Muscle layer of colon (tissue), 2 donors: ENCODE measurements around the gene WHRN.

Source experiments
- H3K27ac ChIP-seq: one replicate; pipeline ENCODE4 v1.7.0; 2013; ENCODE audit warnings: low read depth, mild to moderate bottlenecking, low read length, moderate library complexity
- H3K27me3 ChIP-seq, 2 donors: one replicate each; pipeline ENCODE4 v1.7.0; 2013; ENCODE audit warnings: low read length in 2 of 2, mild to moderate bottlenecking in 2 of 2; ENCODE audit not compliant: insufficient read depth in 2 of 2, control insufficient read depth in 1 of 2
- H3K36me3 ChIP-seq: one replicate; pipeline ENCODE4 v1.7.0; 2013; ENCODE audit warnings: mild to moderate bottlenecking, low read length; ENCODE audit not compliant: insufficient read depth
- H3K4me1 ChIP-seq: one replicate; pipeline ENCODE4 v1.7.0; 2013; ENCODE audit warnings: mild to moderate bottlenecking, low read length; ENCODE audit not compliant: insufficient read depth
- H3K4me3 ChIP-seq, 2 donors: one replicate each; pipeline ENCODE4 v1.7.0; 2013; ENCODE audit warnings: low read length in 2 of 2, low read depth in 1 of 2, mild to moderate bottlenecking in 1 of 2, moderate library complexity in 1 of 2
- H3K9ac ChIP-seq: one replicate; pipeline ENCODE4 v1.7.0; 2013; ENCODE audit warnings: low read length
- H3K9me3 ChIP-seq: one replicate; pipeline ENCODE4 v1.7.0; 2013; ENCODE audit warnings: mild to moderate bottlenecking, low read length
- donor health status: abdominal sarcoma.
- donor health status: Adenocarcinoma of cecum.

Gene WHRN

DNA sequence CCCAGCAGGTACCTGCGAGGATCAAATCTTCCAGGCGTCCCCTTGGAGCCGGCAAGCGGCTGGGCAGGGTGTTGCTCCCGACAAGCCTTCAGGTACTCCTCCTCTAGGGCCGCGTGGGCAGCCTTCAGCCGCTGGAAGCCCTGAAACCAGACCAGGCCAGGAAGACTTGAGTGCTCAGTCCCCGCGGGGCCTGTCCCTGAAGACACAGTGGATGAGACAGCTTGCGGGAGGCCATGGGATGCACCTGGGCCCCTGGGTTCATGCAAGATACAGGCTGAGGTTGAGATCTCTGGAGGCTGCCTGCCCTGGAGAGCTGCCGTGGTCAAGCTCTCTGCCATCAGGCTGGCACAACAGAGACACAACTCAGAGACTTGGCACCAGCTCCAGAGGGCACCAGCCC lies 142.9 kb downstream of the WHRN start:
- H3K4me3 ChIP-seq, result no peak overlapping the region
- peaks cover 86% of the 10 kb centered on the region for H3K36me3 ChIP-seq
- H3K27ac ChIP-seq, result no peak overlapping the region
- H3K4me1 ChIP-seq, result no peaks in the 10 kb centered on the region
- no peaks in the 10 kb centered on the region for H3K9me3 ChIP-seq
- no peaks in the 10 kb centered on the region for H3K27me3 ChIP-seq
- H3K9ac ChIP-seq, result no peak overlapping the region

DNA sequence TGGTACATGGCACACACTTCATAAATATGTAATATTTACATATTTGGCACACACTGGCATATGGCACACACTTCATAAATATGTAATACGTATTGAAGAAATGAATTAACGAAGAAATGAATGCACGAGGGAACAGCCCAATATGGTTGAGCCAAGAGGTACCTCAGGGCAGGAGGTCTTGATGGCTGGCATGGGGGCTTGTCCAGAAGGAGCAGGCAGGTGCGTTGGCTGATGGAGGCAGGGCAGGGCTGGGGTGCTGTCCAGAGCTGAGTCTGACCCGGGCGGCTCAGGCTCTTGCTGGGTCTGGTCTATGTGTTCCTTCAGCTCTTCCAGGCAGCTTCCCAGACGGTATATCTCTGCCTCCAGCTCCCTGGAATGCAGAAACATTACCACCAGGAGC lies 143.7 kb downstream of the WHRN start:
- H3K9ac ChIP-seq, result no peak overlapping the region
- H3K36me3 ChIP-seq, result peaks cover 86% of the 10 kb centered on the region
- no peaks in the 10 kb centered on the region for H3K27me3 ChIP-seq
- no peak overlapping the region for H3K27ac ChIP-seq
- H3K4me1 ChIP-seq, result no peaks in the 10 kb centered on the region
- H3K9me3 ChIP-seq, result no peaks in the 10 kb centered on the region
- H3K4me3 ChIP-seq, result no peak overlapping the region

- H3K27ac ChIP-seq, result no peak overlapping the region
- H3K9ac ChIP-seq, result no peak overlapping the region
- H3K27me3 ChIP-seq, result no peaks in the 10 kb centered on the region
- no peak overlapping the region for H3K4me3 ChIP-seq
- H3K4me1 ChIP-seq, result no peaks in the 10 kb centered on the region
- H3K36me3 ChIP-seq, result peaks cover 93% of the 10 kb centered on the region
- no peaks in the 10 kb centered on the region for H3K9me3 ChIP-seq
These were observed 145.5 kb downstream of the WHRN start for GRCh38 chr9:114359801-114360200.

GRCh38 chr9:114357911-114358328 lies 147.4 kb downstream of the WHRN start:
- H3K9ac ChIP-seq, result no peak overlapping the region
- H3K4me1 ChIP-seq, result no peaks in the 10 kb centered on the region
- H3K27me3 ChIP-seq, result no peaks in the 10 kb centered on the region
- H3K27ac ChIP-seq, result no peak overlapping the region
- peaks cover 75% of the 10 kb centered on the region for H3K36me3 ChIP-seq
- no peak overlapping the region for H3K4me3 ChIP-seq
- no peaks in the 10 kb centered on the region for H3K9me3 ChIP-seq

- Histone ChIP-seq H3K27ac (no peak overlapping the region), H3K27me3 (no peaks in the 10 kb centered on the region), H3K9ac (no peak overlapping the region), H3K36me3 (peaks cover 69% of the 10 kb centered on the region), H3K4me1 (no peaks in the 10 kb centered on the region), H3K4me3 (no peak overlapping the region), H3K9me3 (no peaks in the 10 kb centered on the region)
These were observed 147.9 kb downstream of the WHRN start for GRCh38 chr9:114357360-114357759.

GRCh38 chr9:114356792-114357191 lies 148.5 kb downstream of the WHRN start:
- peaks cover 64% of the 10 kb centered on the region for H3K36me3 ChIP-seq
- no peak overlapping the region for H3K27ac ChIP-seq
- no peak overlapping the region for H3K4me3 ChIP-seq
- H3K9me3 ChIP-seq, result no peaks in the 10 kb centered on the region
- H3K27me3 ChIP-seq, result no peaks in the 10 kb centered on the region
- no peaks in the 10 kb centered on the region for H3K4me1 ChIP-seq
- no peak overlapping the region for H3K9ac ChIP-seq

- no peak overlapping the region for H3K27ac ChIP-seq
- H3K36me3 ChIP-seq, result peaks cover 59% of the 10 kb centered on the region
- H3K9ac ChIP-seq, result no peak overlapping the region
These were observed 149.5 kb downstream of the WHRN start for GRCh38 chr9:114355821-114356220.

More at GRCh38 chr9:114355821-114356220, 149.5 kb downstream of the WHRN start:
- Histone ChIP-seq H3K4me3 (no peak overlapping the region), H3K9me3 (no peaks in the 10 kb centered on the region), H3K4me1 (no peaks in the 10 kb centered on the region), H3K27me3 (no peaks in the 10 kb centered on the region)
